Activated naive CD4-positive, alpha-beta T cell treated with anti-CD3 and anti-CD28 coated beads for 36 hours (primary cell): Measurements from ENCODE around the gene CCDC6. TPM values are rescaled to one million over a fixed set of nuclear protein-coding genes. Genes with fewer than 3 reads are reported as not detected.
"Not testable (repeated sequence)": the region's sequence is repeated elsewhere in the genome, so short reads cannot be mapped to it uniquely, and the experiment has no call there.

Experiments used
- CTCF ChIA-PET: fragments of 350-600 bp; sonication (Branson Sonifier 250); formaldehyde crosslinking; loops from one replicate; lab custom pipeline; 2021; ENCODE audit warnings: antibody characterized with exemption; lab: Charles Lee
- DNase-seq: peaks from one replicate; pipeline ENCODE4 v3.0.0-alpha.2; 2020
- H3K27ac Mint-ChIP-seq: one replicate; pipeline ENCODE4 v1.8.0; 2021; ENCODE audit warnings: mild to moderate bottlenecking, mixed read lengths
- H3K27me3 Mint-ChIP-seq: one replicate; pipeline ENCODE4 v1.8.0; 2021; ENCODE audit warnings: low read depth, mixed read lengths
- H3K36me3 Mint-ChIP-seq: one replicate; pipeline ENCODE4 v1.8.0; 2021; ENCODE audit warnings: low read depth, mixed read lengths
- H3K4me1 Mint-ChIP-seq: one replicate; pipeline ENCODE4 v1.8.0; 2021; ENCODE audit warnings: low read depth, mixed read lengths
- H3K4me3 Mint-ChIP-seq: one replicate; pipeline ENCODE4 v1.8.0; 2021; ENCODE audit warnings: mild to moderate bottlenecking, moderate library complexity, mixed read lengths
- H3K9me3 Mint-ChIP-seq: one replicate; pipeline ENCODE4 v1.8.0; 2021; ENCODE audit warnings: mixed read lengths
- intact Hi-C: fragments of 100-400 bp; cut with micrococcal nuclease; formaldehyde crosslinking; loops from one replicate; pipeline ENCODE4 v1.15.1; 2023
- total RNA-seq, 2 experiments: library from RNA; stranded (reverse); gene quantifications; one replicate each; pipeline ENCODE4 v1.2.3, GENCODE V29; 2021

The CCDC6 gene
- total RNA-seq, 2 experiments from 2014 or later: 43.1 to 44.9 TPM

DNA sequence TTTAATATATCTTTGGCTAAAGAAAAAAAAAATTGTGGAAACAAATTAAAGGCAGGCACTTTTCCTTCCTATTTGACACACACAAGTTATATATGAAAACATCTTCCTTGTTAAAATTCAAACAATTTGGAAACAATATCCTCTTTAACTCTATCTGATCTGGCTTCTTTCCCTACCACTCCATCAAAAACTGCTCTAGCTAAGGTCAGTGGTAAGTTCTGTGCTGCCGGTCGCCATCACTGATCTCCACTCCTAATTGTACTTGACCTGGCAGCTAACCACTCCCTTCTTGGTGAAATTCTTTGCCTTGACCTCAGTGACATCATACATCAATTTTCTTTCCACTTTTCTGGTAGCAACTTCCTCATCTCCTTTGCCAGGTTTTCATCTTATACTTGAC, 105.2 kb downstream of the CCDC6 start:
- no peaks in the 10 kb centered on the region for H3K27me3 Mint-ChIP-seq
- CTCF ChIA-PET: no interaction called here
- intact Hi-C loops: no loop called here
- no peak for DNase-seq
- H3K27ac Mint-ChIP-seq: no peak overlapping the region
- H3K4me1 Mint-ChIP-seq: peaks cover 7% of the 10 kb centered on the region
- H3K4me3 Mint-ChIP-seq: no peak overlapping the region
- peaks cover 61% of the 10 kb centered on the region for H3K36me3 Mint-ChIP-seq
- H3K9me3 Mint-ChIP-seq: peaks cover 3% of the 10 kb centered on the region

DNA sequence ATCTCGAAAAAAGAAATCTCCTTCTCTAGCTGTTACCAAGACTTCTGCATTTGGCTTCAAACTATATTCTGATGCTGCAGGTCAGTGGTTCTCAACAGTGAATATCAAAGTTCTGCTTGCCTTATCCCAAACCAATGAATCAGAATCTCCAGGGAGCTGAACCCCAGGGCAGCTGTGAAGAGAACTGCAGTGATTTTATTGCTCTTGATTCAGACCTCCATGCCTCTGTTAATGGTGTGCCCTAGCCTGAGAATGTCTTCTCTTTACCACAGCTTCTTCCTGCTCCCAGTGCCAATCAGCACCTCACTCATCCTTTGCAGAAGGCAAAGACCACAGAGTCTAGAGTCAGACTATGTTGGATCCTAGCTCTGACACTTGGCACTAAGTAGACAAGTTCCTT, 106.9 kb downstream of the CCDC6 start:
- H3K27ac Mint-ChIP-seq: no peak overlapping the region
- H3K4me1 Mint-ChIP-seq: peaks cover 7% of the 10 kb centered on the region
- CTCF ChIA-PET: interaction anchor here (1.2 kb wide), 1 partner anchor 182 kb away, joined by 3 read pairs; no protein-coding TSS in a partner anchor

DNA sequence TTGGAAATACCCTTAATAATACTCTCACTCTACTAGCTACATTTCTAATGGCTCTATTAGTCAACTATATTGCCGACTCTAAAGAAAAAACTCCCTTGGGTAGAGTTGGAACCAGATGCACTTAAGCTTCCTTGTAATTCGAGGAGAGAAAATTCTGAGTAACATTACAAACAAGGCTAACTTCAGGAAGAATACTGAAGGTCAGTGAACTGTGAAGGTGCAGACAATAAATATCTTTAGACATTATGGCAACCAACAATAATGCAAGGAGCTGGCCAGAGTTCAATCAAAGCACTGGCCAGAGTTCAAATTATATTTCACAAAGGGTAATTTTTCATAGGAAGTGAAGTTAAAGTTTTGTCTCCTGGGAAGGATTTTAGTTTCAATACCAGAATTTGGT, 112.4 kb downstream of the CCDC6 start:
- H3K27ac Mint-ChIP-seq: no peak overlapping the region
- peaks cover 3% of the 10 kb centered on the region for H3K9me3 Mint-ChIP-seq
- no peaks in the 10 kb centered on the region for H3K27me3 Mint-ChIP-seq
- intact Hi-C loops: no loop called here
- CTCF ChIA-PET: interaction anchor here (0.8 to 1.3 kb wide), 3 partner anchors 21 to 167 kb away, joined by 3 to 4 read pairs (median 4); no protein-coding TSS in a partner anchor
- peaks cover 59% of the 10 kb centered on the region for H3K36me3 Mint-ChIP-seq
- H3K4me1 Mint-ChIP-seq: peaks cover 7% of the 10 kb centered on the region
- no peak for DNase-seq
- no peak overlapping the region for H3K4me3 Mint-ChIP-seq

More for the DNA sequence above, 106.9 kb downstream of the CCDC6 start:
- no peak for DNase-seq
- Mint-ChIP-seq H3K36me3 (peaks cover 62% of the 10 kb centered on the region), H3K27me3 (no peaks in the 10 kb centered on the region), H3K4me3 (no peak overlapping the region), H3K9me3 (peaks cover 3% of the 10 kb centered on the region)
- intact Hi-C loops: no loop called here

DNA sequence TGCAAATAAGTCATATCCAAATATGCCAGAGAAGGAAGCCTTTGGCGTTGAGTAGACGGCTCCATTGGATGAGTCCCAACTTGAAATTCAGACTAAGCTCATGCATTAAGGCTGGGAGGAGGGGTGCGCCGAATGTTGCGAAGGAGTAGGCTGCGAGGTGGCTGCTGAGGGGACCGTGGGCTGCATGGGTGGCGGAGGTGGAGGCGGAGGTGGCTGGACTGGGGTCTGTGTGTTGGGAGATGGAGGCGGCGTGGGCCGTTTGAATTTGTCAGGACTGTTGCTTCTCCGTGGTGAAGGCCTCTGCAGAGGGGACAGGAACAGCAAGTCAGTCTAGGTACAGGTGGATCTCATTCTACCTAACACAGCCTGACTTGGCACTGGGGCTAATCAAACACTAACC, 113.5 kb downstream of the CCDC6 start:
- Mint-ChIP-seq H3K9me3 (peaks cover 3% of the 10 kb centered on the region), H3K27ac (no peak overlapping the region), H3K27me3 (no peaks in the 10 kb centered on the region), H3K36me3 (peaks cover 56% of the 10 kb centered on the region), H3K4me1 (peaks cover 7% of the 10 kb centered on the region), H3K4me3 (no peak overlapping the region)
- CTCF ChIA-PET: interaction anchor here (0.8 to 1.1 kb wide), 3 partner anchors 13 to 115 kb away, joined by 3 to 4 read pairs (median 3); no protein-coding TSS in a partner anchor
- intact Hi-C loops: no loop called here
- DNase-seq: no peak

DNA sequence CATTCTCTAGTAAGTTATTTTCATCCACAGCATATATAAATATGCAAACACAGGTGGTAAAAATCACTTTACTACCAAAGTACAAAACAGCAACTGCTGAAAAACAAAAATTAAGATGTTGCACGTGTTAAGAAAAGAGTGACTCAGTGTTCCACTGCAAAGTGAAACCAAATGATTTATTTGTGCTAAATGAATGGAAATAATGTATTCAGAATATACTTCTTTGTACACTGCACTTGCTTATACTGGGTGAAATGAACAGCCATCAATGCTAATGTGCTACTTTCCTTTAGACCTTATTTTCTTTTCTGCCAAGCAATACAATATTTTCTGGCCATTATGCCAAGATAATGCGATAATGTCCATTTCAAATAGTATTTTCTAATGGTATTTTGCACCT, 114.8 kb downstream of the CCDC6 start:
- CTCF ChIA-PET: no interaction called here
- no peak for DNase-seq
- Mint-ChIP-seq H3K4me3 (no peak overlapping the region), H3K36me3 (peaks cover 45% of the 10 kb centered on the region), H3K9me3 (no peaks in the 10 kb centered on the region), H3K27me3 (no peaks in the 10 kb centered on the region), H3K27ac (no peak overlapping the region), H3K4me1 (peaks cover 7% of the 10 kb centered on the region)
- intact Hi-C loops: no loop called here

DNA sequence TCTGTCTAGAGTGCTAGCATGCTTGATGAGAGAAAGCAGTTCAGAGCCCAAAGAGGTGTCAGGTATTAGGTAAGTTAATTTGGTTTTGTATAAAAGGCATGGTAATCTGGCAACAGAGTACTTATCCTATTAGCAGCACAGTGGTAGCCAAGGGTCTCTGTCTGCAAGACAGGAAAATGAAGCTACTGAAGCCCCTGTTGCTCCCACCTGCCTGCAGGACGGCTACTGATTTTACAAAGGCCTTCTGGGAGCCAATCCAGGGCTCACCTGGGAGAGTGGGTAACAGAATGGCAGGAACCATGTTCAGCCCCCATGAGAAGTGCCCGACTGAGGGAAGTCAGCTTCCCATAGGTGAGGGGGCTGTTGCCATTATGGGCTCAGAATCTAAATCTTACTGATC, 116.3 kb downstream of the CCDC6 start:
- DNase-seq, intact Hi-C loops, H3K4me3 Mint-ChIP-seq, H3K9me3 Mint-ChIP-seq, H3K4me1 Mint-ChIP-seq, CTCF ChIA-PET, H3K27me3 Mint-ChIP-seq, H3K27ac Mint-ChIP-seq: not testable (repeated sequence)
- peaks cover 38% of the 10 kb centered on the region for H3K36me3 Mint-ChIP-seq

DNA sequence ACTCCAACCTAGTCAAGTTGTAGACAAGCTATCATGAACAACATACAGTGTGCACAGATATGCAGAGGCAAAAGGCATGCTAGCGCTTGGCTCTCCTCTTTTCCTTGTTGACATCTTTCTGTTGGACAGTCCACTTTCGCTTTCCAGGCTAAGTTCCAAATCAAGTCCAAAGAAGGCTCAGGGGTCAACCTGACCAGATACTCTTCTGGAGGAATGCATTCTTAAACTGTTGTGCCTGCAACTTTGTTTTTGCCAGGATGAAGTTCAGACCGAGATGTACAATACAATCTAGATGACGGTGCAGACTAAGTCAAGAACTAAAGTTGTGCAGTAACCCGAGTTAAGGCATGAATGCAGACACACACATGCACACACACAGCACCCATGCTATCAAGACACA, 117.4 kb downstream of the CCDC6 start:
- CTCF ChIA-PET, H3K27ac Mint-ChIP-seq: not testable (repeated sequence)
- H3K36me3 Mint-ChIP-seq: peaks cover 26% of the 10 kb centered on the region

DNA sequence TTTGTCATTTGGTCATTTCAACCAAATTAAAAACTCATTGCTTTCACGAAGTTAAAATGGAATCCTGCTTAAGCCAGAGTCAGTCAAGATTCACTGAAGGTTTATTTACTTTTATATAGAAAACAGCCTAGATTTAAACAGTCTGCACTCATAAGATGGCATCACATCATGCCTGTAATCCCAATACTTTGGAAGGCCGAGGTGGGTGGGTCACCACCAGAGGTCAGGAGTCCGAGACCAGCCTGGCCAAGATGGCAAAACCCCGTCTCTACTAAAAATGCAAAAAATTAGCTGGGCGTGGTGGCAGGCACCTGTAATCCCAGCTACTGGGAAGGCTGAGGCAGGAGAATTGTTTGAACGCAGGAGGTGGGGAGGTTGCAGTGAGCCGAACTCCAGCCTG, 119.3 kb downstream of the CCDC6 start:
- H3K4me1 Mint-ChIP-seq: not testable (repeated sequence)

More for the DNA sequence above, 117.4 kb downstream of the CCDC6 start:
- H3K4me3 Mint-ChIP-seq, H3K4me1 Mint-ChIP-seq, DNase-seq, H3K9me3 Mint-ChIP-seq, H3K27me3 Mint-ChIP-seq, intact Hi-C loops: not testable (repeated sequence)

DNA sequence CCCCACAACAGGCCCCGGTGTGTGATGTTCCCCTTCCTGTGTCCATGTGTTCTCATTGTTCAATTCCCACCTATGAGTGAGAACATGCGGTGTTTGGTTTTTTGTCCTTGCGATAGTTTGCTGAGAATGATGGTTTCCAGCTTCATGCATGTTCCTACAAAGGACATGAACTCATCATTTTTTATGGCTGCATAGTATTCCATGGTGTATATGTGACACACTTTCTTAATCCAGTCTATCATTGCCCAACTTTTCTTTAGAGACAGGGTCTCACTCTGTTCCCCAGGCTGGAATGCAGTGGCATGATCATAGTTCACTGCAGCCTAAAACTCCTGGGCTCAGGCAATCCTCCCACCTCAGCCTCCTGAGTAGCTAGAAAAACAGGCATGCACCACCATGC, 120.9 kb downstream of the CCDC6 start:
- H3K27me3 Mint-ChIP-seq, CTCF ChIA-PET, DNase-seq, H3K36me3 Mint-ChIP-seq, H3K4me1 Mint-ChIP-seq, H3K9me3 Mint-ChIP-seq, intact Hi-C loops, H3K27ac Mint-ChIP-seq, H3K4me3 Mint-ChIP-seq: not testable (repeated sequence)

More for the DNA sequence above, 119.3 kb downstream of the CCDC6 start:
- H3K27me3 Mint-ChIP-seq, H3K9me3 Mint-ChIP-seq, DNase-seq, H3K4me3 Mint-ChIP-seq, H3K27ac Mint-ChIP-seq, intact Hi-C loops: not testable (repeated sequence)
- CTCF ChIA-PET: interaction anchor here (0.6 kb wide), 1 partner anchor 21 kb away, joined by 3 read pairs; no protein-coding TSS in a partner anchor
- peaks cover 15% of the 10 kb centered on the region for H3K36me3 Mint-ChIP-seq

DNA sequence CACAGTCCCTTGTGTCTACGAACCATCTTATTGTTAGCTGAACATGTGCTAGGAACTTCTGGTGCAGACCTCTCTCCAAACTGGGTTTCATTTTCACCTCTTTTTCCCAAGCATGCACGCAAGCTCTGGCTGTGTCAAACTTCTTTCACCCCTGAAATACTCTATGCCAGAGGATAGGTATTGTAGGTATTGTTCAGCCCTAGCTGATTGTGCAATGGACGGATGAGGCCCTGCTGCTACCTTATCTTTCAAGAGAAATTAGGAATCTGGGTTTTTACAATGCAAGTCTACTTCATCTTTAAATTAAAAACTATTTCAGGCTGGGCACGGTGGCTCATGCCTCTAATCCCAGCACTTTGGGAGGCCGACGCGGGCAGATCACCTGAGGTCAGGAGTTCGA, 124.8 kb downstream of the CCDC6 start:
- peaks cover 5% of the 10 kb centered on the region for H3K9me3 Mint-ChIP-seq
- CTCF ChIA-PET: interaction anchor here (0.6 kb wide), 1 partner anchor 591 kb away, joined by 3 read pairs; no protein-coding TSS in a partner anchor
- no peak for DNase-seq
- intact Hi-C loops: no loop called here
- no peak overlapping the region for H3K27ac Mint-ChIP-seq
- H3K36me3 Mint-ChIP-seq: no peaks in the 10 kb centered on the region
- no peak overlapping the region for H3K4me3 Mint-ChIP-seq
- H3K4me1 Mint-ChIP-seq: no peaks in the 10 kb centered on the region
- H3K27me3 Mint-ChIP-seq: no peaks in the 10 kb centered on the region

DNA sequence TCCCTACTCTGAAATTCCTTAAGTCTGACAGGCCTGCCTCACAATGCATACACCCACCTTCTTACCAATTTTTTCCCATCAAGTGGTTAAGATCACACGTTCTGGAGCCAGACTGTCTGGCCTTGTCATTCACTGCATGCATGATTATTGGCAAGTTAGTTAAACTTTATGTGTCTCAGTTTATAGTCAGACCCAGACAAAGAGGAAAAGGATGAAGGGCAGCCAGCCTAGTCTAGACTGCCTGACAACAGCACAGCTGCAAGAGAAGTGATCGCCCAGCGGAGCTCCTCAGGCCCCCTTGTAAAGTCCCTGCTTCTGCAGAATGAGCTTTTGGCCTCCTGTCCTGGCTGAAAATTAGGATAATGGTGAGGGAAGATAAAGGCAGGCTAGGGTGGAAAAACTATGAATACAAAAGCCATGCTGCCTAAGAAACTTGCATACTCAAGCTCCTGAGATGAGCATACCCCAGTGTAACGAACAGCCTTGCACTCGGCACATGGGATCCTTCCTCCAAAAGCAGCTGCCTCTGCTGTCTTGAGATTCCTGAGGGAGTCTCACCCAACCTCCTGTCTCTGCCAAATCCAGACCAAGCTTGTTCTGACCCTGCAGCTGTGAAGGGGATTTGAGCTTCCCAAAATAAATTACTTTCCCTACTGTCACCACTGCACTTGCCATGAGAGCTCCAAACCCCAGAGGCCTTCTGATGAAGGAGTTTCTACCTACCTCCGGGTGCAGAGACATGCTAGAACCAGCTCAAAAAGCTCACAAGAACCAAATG, 126.4 kb downstream of the CCDC6 start:
- Mint-ChIP-seq H3K36me3 (no peaks in the 10 kb centered on the region), H3K4me3 (no peak overlapping the region), H3K4me1 (no peaks in the 10 kb centered on the region), H3K27ac (no peak overlapping the region), H3K27me3 (no peaks in the 10 kb centered on the region), H3K9me3 (peaks cover 5% of the 10 kb centered on the region)
- CTCF ChIA-PET: interaction anchor here (0.5 to 0.7 kb wide), 2 partner anchors 13 to 125 kb away, joined by 3 read pairs; no protein-coding TSS in a partner anchor
- intact Hi-C loops: no loop called here
- DNase-seq: no peak

DNA sequence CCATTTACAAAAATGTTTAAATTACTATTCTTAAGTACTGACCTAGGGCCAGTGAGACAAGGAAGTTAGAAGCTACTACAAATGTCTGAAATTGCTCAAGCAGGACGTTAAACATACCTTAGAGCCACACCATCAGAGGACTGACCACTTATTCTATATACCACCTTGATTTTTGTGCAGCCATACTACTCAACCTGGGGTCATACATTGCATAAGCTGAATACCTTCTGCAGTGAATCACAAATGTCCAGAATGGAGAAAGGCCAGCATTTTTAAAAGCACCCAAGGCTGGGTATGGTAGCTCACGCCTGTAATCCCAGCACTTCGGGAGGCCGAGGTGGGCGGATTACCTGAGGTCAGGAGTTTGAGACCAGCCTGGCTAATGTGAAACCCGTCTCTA, 131.9 kb downstream of the CCDC6 start:
- DNase-seq: no peak
- H3K27me3 Mint-ChIP-seq: no peaks in the 10 kb centered on the region
- CTCF ChIA-PET: interaction anchor here (0.7 kb wide), 1 partner anchor 187 kb away, joined by 3 read pairs; no protein-coding TSS in a partner anchor
- peaks cover 5% of the 10 kb centered on the region for H3K9me3 Mint-ChIP-seq
- no peaks in the 10 kb centered on the region for H3K36me3 Mint-ChIP-seq
- no peaks in the 10 kb centered on the region for H3K4me1 Mint-ChIP-seq
- H3K27ac Mint-ChIP-seq: no peak overlapping the region
- intact Hi-C loops: no loop called here
- H3K4me3 Mint-ChIP-seq: no peak overlapping the region

DNA sequence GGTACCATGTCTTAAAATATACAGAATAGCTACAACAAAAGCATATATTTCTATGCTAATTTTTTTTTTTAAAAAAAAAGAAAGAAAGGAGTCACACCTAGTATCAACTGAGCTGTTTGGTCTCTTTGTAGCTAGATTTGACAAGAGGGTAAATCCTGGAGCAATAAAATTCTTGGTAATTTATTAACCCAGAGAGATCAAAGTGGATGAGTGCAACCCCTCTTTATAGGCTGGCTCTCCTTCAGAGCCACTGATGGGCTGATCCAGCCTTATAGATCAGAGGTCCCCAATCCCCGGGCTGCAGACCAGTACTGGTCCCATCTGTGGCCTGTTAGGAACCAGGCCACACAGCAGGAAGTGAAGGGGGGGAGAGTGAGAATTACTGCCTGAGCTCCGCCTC, 133.3 kb downstream of the CCDC6 start:
- Mint-ChIP-seq H3K36me3 (no peaks in the 10 kb centered on the region), H3K27me3 (no peaks in the 10 kb centered on the region), H3K4me1 (no peaks in the 10 kb centered on the region), H3K9me3 (peaks cover 1% of the 10 kb centered on the region), H3K4me3 (no peak overlapping the region), H3K27ac (no peak overlapping the region)
- DNase-seq: no peak
- CTCF ChIA-PET: interaction anchor here (0.6 to 1.0 kb wide), 2 partner anchors 20 to 65 kb away, joined by 3 to 4 read pairs; no protein-coding TSS in a partner anchor
- intact Hi-C loops: no loop called here
